Measurements from ENCODE around the gene MPDU1. TPM values are rescaled to one million over a fixed set of nuclear protein-coding genes. Genes with fewer than 3 reads are reported as not detected.

MPDU1 gene
- total RNA-seq, 1 experiment from 2014 or later, result 50.9 TPM

- peaks cover 29% of the 10 kb centered on the region; the same call in 1 of the 2 replicates for H4K20me1 ChIP-seq (ENCODE audit: insufficient read depth)
- intact Hi-C loops (cut with micrococcal nuclease), result no loop called here
- peaks cover 66% of the 10 kb centered on the region for H3K79me2 ChIP-seq (ENCODE audit: insufficient read depth, low read length)
- H3K4me1 ChIP-seq (ENCODE audit: control insufficient read depth in 1 of 2, insufficient read depth in 2 of 2, low read length in 2 of 2), result peaks cover 12 to 75% of the 10 kb centered on the region in 2 experiments
- no peaks in the 10 kb centered on the region for H3K9me2 ChIP-seq (ENCODE audit: insufficient read depth)
- TF ChIP-seq MAX (IDR thresholded peaks at IDR 0.05) (peak; percentile 90), SIN3A (IDR thresholded peaks at IDR 0.05; ENCODE audit: low read depth) (peak; percentile 98), EGR1 (IDR thresholded peaks at IDR 0.05; ENCODE audit: low read depth) (0 out of 2 replicates have a peak, but pooled peaks have one; percentile 29), CEBPB (IDR thresholded peaks at IDR 0.05; ENCODE audit: low read depth) (no peak; the same call in 1 of the 2 replicates), SP1 (IDR thresholded peaks at IDR 0.05; ENCODE audit: low read depth) (peak; percentile 63; the same call in 1 of the 2 replicates), CBX3 (IDR thresholded peaks at IDR 0.05; ENCODE audit: low read depth) (peak; percentile 66; the same call in 1 of the 2 replicates), POLR2AphosphoS5 (IDR thresholded peaks at IDR 0.05; ENCODE audit: low read depth, low read length) (peak; percentile 80; the same call in 1 of the 2 replicates), EZH2 (IDR thresholded peaks at IDR 0.05) (no peak)
- H3K36me3 ChIP-seq (ENCODE audit: control insufficient read depth in 1 of 2, insufficient read depth in 2 of 2, low read length in 2 of 2), result peaks cover 32 to 51% of the 10 kb centered on the region in 2 experiments
- no TSS peak for BruUV-seq (replicated peaks)
- peak within 1 kb of the TSS; percentile 17 to 24 for H3K4me3 ChIP-seq (replicated peaks in 1 of 2; ENCODE audit: low read depth in 1 of 2, low read length in 2 of 2)
- ATAC-seq (peak; percentile 61), DNase-seq (ENCODE audit: low read depth, low spot score) (peak; percentile 71)
- no peaks in the 10 kb centered on the region for H3K9me3 ChIP-seq (ENCODE audit: control insufficient read depth in 1 of 2, insufficient read depth in 1 of 2, low read depth in 1 of 2, low read length in 2 of 2)
- ChIA-PET POLR2A (interaction anchor here (0.7 to 1.7 kb wide), 5 partner anchors 20 to 462 kb away, joined by 3 to 10 read pairs (median 3); partner anchors contain the start of genes SAT2, SLC2A4, TP53 and WRAP53), CTCF (interaction anchor here (1.2 kb wide), 2 partner anchors 19 to 462 kb away, joined by 3 to 5 read pairs; no protein-coding TSS in a partner anchor), RAD21 (ENCODE audit: low non-redundant PET in 1 of 2, low total read pairs in 2 of 2, uncharacterized antibody in 2 of 2, unreplicated experiment in 2 of 2) (no interaction called here)
- no peaks in the 10 kb centered on the region for H3K27me3 ChIP-seq (ENCODE audit: insufficient read depth, low read length)
- H3K27ac ChIP-seq (ENCODE audit: low read depth, low read length), result peak within 1 kb of the TSS; percentile 66
- peak within 1 kb of the TSS; percentile 58 for H3K4me2 ChIP-seq (ENCODE audit: low read length)
- no peak within 1 kb of the TSS for H2AFZ ChIP-seq (ENCODE audit: low read depth, low read length, poor library complexity, severe bottlenecking)
- peak within 1 kb of the TSS; percentile 45 for H3K9ac ChIP-seq (ENCODE audit: low read length)
These were observed 4.4 kb upstream of the MPDU1 start, which contains the start of gene CD68 for GRCh38 chr17:7579001-7579833. CD68 (plus strand) TSS chr17:7579638; CDS start chr17:7579678, 40 bp downstream.

Data from HCT116 (cell line).